Choroid plexus epithelial cell (primary cell): ENCODE results near the gene TMEM260.
A peak's percentile ranks its signal among the peaks of the same experiment; 100 is the strongest.

Experiments
- DNase-seq: peaks from one replicate; pipeline ENCODE4 v3.0.0-alpha.2; 2010; ENCODE audit warnings: low read depth
- H3K4me3 ChIP-seq: 2 replicates; pipeline ENCODE4 v1.5.1; 2011; ENCODE audit warnings: low read depth, mild to moderate bottlenecking, control low read depth, low read length, moderate library complexity
- TF ChIP-seq, protein P1 (sequence below): conservative IDR thresholded peaks from 2 replicates; pipeline ENCODE4 v1.5.1; 2011; ENCODE audit warnings: low read depth, mild to moderate bottlenecking, control low read depth, inconsistent platforms, low read length, moderate library complexity

Gene TMEM260

DNA sequence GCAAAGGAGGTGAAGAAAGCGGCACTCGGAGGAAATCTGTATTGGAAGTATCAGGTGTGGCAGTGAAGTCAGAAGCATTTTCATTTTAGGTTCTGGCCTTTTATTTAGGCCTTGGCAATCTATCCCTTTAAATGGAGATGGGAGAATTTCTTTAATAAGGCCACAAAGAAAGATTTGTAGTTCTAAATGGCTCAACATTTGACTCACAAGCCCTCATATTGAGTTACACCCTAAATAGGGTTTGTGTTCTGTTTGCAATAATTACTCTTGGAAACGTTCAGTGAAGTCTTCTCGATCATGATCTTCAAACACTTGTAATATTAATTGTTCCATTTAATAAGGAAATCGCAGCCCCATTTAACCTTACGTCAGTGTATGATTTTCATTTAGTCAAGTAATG, 25.3 kb upstream of the TMEM260 start:
- TF ChIP-seq, protein P1, sequence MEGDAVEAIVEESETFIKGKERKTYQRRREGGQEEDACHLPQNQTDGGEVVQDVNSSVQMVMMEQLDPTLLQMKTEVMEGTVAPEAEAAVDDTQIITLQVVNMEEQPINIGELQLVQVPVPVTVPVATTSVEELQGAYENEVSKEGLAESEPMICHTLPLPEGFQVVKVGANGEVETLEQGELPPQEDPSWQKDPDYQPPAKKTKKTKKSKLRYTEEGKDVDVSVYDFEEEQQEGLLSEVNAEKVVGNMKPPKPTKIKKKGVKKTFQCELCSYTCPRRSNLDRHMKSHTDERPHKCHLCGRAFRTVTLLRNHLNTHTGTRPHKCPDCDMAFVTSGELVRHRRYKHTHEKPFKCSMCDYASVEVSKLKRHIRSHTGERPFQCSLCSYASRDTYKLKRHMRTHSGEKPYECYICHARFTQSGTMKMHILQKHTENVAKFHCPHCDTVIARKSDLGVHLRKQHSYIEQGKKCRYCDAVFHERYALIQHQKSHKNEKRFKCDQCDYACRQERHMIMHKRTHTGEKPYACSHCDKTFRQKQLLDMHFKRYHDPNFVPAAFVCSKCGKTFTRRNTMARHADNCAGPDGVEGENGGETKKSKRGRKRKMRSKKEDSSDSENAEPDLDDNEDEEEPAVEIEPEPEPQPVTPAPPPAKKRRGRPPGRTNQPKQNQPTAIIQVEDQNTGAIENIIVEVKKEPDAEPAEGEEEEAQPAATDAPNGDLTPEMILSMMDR: no peak
- DNase-seq: no peak
- H3K4me3 ChIP-seq: no peak overlapping the region

DNA sequence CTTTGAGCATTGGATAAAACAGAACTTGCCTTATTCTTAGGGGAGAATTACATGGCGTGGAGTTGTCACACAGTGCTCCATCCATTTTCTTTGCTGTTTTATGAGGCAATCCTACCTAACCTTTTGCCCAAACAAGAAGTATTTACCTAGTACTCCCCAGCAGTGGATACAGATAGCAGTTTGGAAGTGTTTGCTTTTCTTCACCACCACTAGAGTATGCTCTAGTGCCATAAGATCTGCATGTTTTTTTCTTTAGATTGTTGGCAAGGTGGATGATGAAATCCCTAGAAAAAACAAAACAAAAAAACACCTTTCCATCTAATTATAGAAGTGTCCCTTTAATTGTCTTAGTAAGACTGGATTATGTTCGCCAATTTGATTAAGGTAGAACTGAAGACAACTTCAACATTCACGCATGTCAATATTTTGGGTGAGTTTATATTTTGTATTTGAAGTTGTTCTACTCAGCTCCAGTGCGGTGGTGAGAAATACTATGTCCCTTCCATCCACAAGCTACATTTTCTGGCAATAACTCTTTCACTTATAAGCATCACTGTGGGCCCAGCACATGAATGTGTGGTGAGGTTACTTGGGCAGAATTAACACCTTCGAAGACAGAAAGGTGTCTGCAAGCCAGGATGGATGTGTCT, 23.6 kb upstream of the TMEM260 start:
- H3K4me3 ChIP-seq: no peak overlapping the region
- peak; percentile 78 for DNase-seq
- TF ChIP-seq, protein P1: peak; percentile 77

DNA sequence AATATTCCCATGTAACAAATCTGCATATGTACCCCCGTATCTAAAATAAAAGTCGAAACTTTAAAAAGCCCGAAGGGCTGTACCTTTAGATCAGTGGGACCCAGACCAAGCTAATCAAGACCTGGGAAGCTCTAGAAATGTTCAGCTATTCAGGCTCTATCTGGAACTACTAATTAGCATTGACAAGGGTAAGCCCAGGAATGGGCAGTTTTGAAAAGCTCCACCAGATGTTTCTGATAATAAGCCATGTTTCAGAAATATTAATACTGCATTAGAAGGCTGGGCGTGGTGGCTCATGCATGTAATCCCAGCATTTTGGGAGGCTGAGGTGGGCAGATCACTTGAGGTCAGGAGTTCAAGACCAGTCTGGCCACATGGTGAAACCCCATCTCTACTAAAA, 20.4 kb upstream of the TMEM260 start:
- H3K4me3 ChIP-seq: no peak overlapping the region
- TF ChIP-seq, protein P1: no peak
- DNase-seq: no peak

DNA sequence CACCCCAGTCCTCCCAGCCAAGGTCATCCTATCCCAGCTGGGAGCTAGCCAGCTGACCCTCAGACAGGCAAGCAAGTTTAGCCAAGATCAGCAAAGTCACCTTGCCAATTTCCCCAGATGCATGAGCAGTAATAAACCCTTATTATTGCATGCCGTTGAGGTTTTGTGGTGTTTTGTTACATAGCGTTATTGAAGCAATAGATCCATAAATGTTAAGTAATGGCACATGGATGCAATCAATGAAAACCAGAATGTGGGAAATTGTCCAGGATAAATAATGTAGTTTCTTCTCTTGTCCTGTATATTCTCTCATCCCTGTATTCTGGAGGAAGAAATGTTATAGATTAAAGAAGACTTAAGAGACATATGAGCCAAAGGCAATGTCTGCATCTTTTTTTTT, 18.0 kb upstream of the TMEM260 start:
- no peak overlapping the region for H3K4me3 ChIP-seq
- TF ChIP-seq, protein P1: no peak
- no peak for DNase-seq

DNA sequence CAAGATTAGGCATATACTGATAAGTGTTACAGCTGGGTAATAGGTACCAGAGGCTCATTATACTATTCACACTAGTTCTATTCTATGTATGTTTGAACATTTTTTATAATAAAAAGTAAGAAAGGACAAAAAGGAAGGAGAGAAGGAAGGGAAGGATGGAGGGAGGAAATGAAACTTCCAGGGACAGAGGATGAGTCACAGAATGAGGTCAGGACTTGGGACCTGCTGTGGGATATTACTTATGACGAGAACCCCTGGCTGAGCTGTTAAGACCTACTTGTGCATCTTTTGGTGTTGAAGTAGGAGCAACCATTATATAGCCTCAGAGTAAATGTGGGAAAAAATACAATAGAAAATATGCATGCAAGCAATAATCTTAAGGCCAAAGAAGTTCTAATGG, 16.7 kb upstream of the TMEM260 start:
- TF ChIP-seq, protein P1: no peak
- H3K4me3 ChIP-seq: no peak overlapping the region
- DNase-seq: no peak

DNA sequence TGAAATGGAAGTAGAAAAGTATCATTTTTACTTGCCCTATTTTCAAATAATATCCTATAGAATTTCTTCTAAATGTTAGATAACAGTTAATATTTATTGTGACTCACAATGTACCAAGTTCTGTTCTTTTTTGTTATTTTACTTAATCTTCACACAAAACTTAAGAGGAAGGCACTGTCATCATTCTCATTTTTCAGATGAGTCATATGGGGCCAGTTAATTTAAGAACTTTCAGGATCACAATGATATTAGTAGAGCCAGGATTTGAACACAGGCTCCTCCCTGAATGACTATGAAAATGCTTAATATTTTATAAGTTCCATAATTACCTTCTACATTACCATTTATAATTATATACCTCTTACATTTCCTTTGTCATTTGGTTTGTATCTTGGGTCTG, 10.4 kb upstream of the TMEM260 start:
- TF ChIP-seq, protein P1: no peak
- no peak for DNase-seq

DNA sequence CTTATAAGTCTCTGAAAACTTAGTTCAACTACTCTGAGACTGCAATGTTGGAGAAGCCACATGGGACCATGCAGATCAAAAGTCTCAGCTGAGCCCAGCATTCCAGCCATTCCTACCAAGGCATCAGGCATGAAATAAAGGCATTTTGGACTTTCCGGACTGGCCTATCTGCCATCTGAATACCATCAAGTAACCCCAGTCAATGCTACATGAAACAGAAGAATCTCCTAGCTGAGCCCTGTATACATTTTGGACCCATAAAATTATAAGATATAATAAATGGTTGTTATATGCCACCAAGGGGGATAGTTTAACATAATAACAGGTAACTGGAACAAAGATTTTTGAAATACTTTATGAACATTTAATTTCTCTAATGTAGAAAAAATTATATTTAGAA, 9.3 kb upstream of the TMEM260 start:
- TF ChIP-seq, protein P1: no peak
- no peak overlapping the region for H3K4me3 ChIP-seq
- DNase-seq: no peak

More for the DNA sequence above, 10.4 kb upstream of the TMEM260 start:
- H3K4me3 ChIP-seq: no peak overlapping the region
